HEK293T (cell line): ENCODE measurements around the gene NINL.

Experiments used
- CTCF ChIA-PET: fragments of 350-600 bp; formaldehyde crosslinking; extraction: SDS; loops from one replicate; lab custom pipeline; 2021; ENCODE audit warnings: antibody characterized with exemption, inconsistent platforms; lab: Yijun Ruan, JAX
- POLR2A ChIA-PET: fragments of 350-600 bp; formaldehyde crosslinking; extraction: SDS; loops from one replicate; lab custom pipeline; 2020; ENCODE audit warnings: antibody characterized with exemption, inconsistent platforms; lab: Yijun Ruan, JAX
- DNase-seq: peaks from one replicate; pipeline ENCODE4 v3.0.0; 2012; ENCODE audit warnings: mixed read lengths; ENCODE audit errors: extremely low spot score
- ARNT ChIP-seq: fragments of 450-650 bp; IDR thresholded peaks from 2 replicates; pipeline ENCODE4 v1.6.1; 2017; ENCODE audit warnings: mild to moderate bottlenecking
- BHLHE40 ChIP-seq: fragments of 450-650 bp; IDR thresholded peaks from 2 replicates; pipeline ENCODE4 v1.6.1; 2016; ENCODE audit warnings: mild to moderate bottlenecking, moderate library complexity, borderline replicate concordance
- CTBP1 ChIP-seq: fragments of 450-650 bp; IDR thresholded peaks from 2 replicates; pipeline ENCODE4 v1.6.1; 2016; ENCODE audit warnings: borderline replicate concordance
- ELF4 ChIP-seq: fragments of 450-650 bp; IDR thresholded peaks from 2 replicates; pipeline ENCODE4 v1.6.1; 2017; ENCODE audit warnings: antibody characterized with exemption
- FOXA1 ChIP-seq: fragments of 450-650 bp; IDR thresholded peaks from 2 replicates; pipeline ENCODE4 v1.6.1; 2016; ENCODE audit warnings: mild to moderate bottlenecking
- FOXK2 ChIP-seq: fragments of 450-650 bp; IDR thresholded peaks from 2 replicates; pipeline ENCODE4 v1.6.1; 2016; ENCODE audit warnings: mild to moderate bottlenecking
- FOXM1 ChIP-seq: fragments of 450-650 bp; IDR thresholded peaks from 2 replicates; pipeline ENCODE4 v1.6.1; 2017; ENCODE audit warnings: mild to moderate bottlenecking, borderline replicate concordance
- HDGF ChIP-seq: fragments of 450-650 bp; IDR thresholded peaks from 2 replicates; pipeline ENCODE4 v1.6.1; 2017; ENCODE audit warnings: antibody characterized with exemption, borderline replicate concordance
- L3MBTL2 ChIP-seq: fragments of 450-650 bp; conservative IDR thresholded peaks from 2 replicates; pipeline ENCODE4 v1.6.1; 2016; ENCODE audit warnings: mild to moderate bottlenecking
- LEF1 ChIP-seq: fragments of 450-650 bp; IDR thresholded peaks from 2 replicates; pipeline ENCODE4 v1.6.1; 2017; ENCODE audit warnings: mild to moderate bottlenecking, borderline replicate concordance
- NFRKB ChIP-seq: fragments of 450-650 bp; IDR thresholded peaks from 2 replicates; pipeline ENCODE4 v1.6.1; 2016; ENCODE audit warnings: mild to moderate bottlenecking, moderate library complexity
- PKNOX1 ChIP-seq: fragments of 450-650 bp; IDR thresholded peaks from 2 replicates; pipeline ENCODE4 v1.6.1; 2016
- SP1 ChIP-seq: fragments of 450-650 bp; IDR thresholded peaks from 2 replicates; pipeline ENCODE4 v1.6.1; 2017
- SUZ12 ChIP-seq: fragments of 450-650 bp; IDR thresholded peaks from 2 replicates; pipeline ENCODE4 v1.6.1; 2016; ENCODE audit warnings: mild to moderate bottlenecking
- TARDBP ChIP-seq: fragments of 450-650 bp; IDR thresholded peaks from 2 replicates; pipeline ENCODE4 v1.6.1; 2016
- ZNF384 ChIP-seq: fragments of 450-650 bp; IDR thresholded peaks from 2 replicates; pipeline ENCODE4 v1.6.1; 2016

The NINL gene

GRCh38 chr20:25499855-25500434 lies 85.4 kb downstream of the NINL start:
- ChIA-PET POLR2A (no interaction called here), CTCF (no interaction called here)

GRCh38 chr20:25499031-25499430 lies 86.3 kb downstream of the NINL start:
- ChIA-PET CTCF (no interaction called here), POLR2A (no interaction called here)
- TF ChIP-seq FOXM1 (no peak), FOXA1 (no peak), SP1 (no peak), PKNOX1 (no peak), NFRKB (no peak), FOXK2 (no peak), LEF1 (no peak), ELF4 (no peak), L3MBTL2 (no peak), TARDBP (no peak), HDGF (no peak), BHLHE40 (no peak), ZNF384 (no peak)
- no peak for DNase-seq

More at GRCh38 chr20:25499855-25500434, 85.4 kb downstream of the NINL start:
- TF ChIP-seq TARDBP = no peak
- no peak for TF ChIP-seq FOXM1
- no peak for TF ChIP-seq FOXK2
- no peak for TF ChIP-seq L3MBTL2
- no peak for TF ChIP-seq CTBP1
- TF ChIP-seq LEF1 = no peak
- TF ChIP-seq ELF4 = no peak
- TF ChIP-seq PKNOX1 = no peak
- TF ChIP-seq HDGF = no peak
- no peak for TF ChIP-seq BHLHE40
- TF ChIP-seq FOXA1 = no peak
- TF ChIP-seq SP1 = no peak
- no peak for TF ChIP-seq ZNF384
- no peak for TF ChIP-seq ARNT
- no peak for DNase-seq

- ChIA-PET POLR2A (no interaction called here), CTCF (no interaction called here)
- no peak for DNase-seq
- no peak for TF ChIP-seq FOXA1
- TF ChIP-seq BHLHE40 = no peak
- no peak for TF ChIP-seq LEF1
- no peak for TF ChIP-seq ARNT
- no peak for TF ChIP-seq SP1
- TF ChIP-seq TARDBP = no peak
- no peak for TF ChIP-seq NFRKB
- no peak for TF ChIP-seq HDGF
- no peak for TF ChIP-seq ELF4
- no peak for TF ChIP-seq ZNF384
- no peak for TF ChIP-seq FOXK2
- no peak for TF ChIP-seq L3MBTL2
- no peak for TF ChIP-seq PKNOX1
- no peak for TF ChIP-seq SUZ12
- no peak for TF ChIP-seq FOXM1
- TF ChIP-seq CTBP1 = no peak
Observed at GRCh38 chr20:25498280-25498606, 87.1 kb downstream of the NINL start.

- no peak for TF ChIP-seq L3MBTL2
- no peak for TF ChIP-seq ELF4
- no peak for TF ChIP-seq SP1
- TF ChIP-seq TARDBP = no peak
- TF ChIP-seq NFRKB = no peak
- TF ChIP-seq ARNT = no peak
- TF ChIP-seq PKNOX1 = no peak
- TF ChIP-seq BHLHE40 = no peak
- no peak for DNase-seq
- ChIA-PET POLR2A (no interaction called here), CTCF (no interaction called here)
Observed at GRCh38 chr20:25497586-25498279, 87.6 kb downstream of the NINL start.

- TF ChIP-seq SP1 (no peak), SUZ12 (no peak), LEF1 (no peak), BHLHE40 (no peak), ARNT (no peak), FOXA1 (no peak), ZNF384 (no peak), L3MBTL2 (no peak), FOXM1 (no peak), TARDBP (no peak)
- POLR2A ChIA-PET = no interaction called here
- CTCF ChIA-PET = no interaction called here
- no peak for DNase-seq
Observed at GRCh38 chr20:25496968-25497401, 88.3 kb downstream of the NINL start.
